Posterior vena cava (tissue), 2 donors: ENCODE measurements around the gene TMEM212. TPM values are rescaled to one million over a fixed set of nuclear protein-coding genes. Genes with fewer than 3 reads are reported as not detected.
A peak's percentile ranks its signal among the peaks of the same experiment; 100 is the strongest.

Experiments
- DNase-seq: peaks from one replicate; pipeline ENCODE4 v3.0.0-alpha.2; 2020; ENCODE audit warnings: low spot score
- intact Hi-C, 2 donors: fragments of 100-400 bp; cut with DNase I; formaldehyde crosslinking; loops; one replicate each; pipeline versions ENCODE4 v1.14.1 to v1.14.2; 2022 to 2023
- long read RNA-seq, 2 donors: library from polyadenylated mRNA; unstranded; transcript quantifications; one replicate each; pipeline ENCODE4 v2.0.0, GENCODE V29; 2020 to 2021
- total RNA-seq, 2 donors: library from RNA; stranded (reverse); fragmentation: NEBNext Ultra II Directional; extraction: Animal tissue kit (Norgen Biotek cat#: 25700); gene quantifications; one replicate each; pipeline ENCODE4 v1.2.1, GENCODE V29; 2021
- donor health status: DM: yes; HTN: yes; CAD: no.
- donor health status: DM: yes; HTN: yes; CAD: no.

Gene TMEM212
- not detected for total RNA-seq
- long read RNA-seq, donor 1 = 0 reads
- long read RNA-seq, donor 2 = 0 reads

- intact Hi-C loops = loop anchor here in 1 of 2 donors (5.0 kb wide), 1 partner anchor 1616 kb away; no protein-coding TSS in a partner anchor
- no peak for DNase-seq
Measured at GRCh38 chr3:171842864-171843518, at the start of gene TMEM212. Gene TMEM212 (plus strand): TSS chr3:171843349. CDS start chr3:171843384, 35 bp downstream.

GRCh38 chr3:171796625-171797264 lies 46.4 kb upstream of the TMEM212 start:
- DNase-seq = no peak
- intact Hi-C loops = no loop called here

GRCh38 chr3:171797265-171797679 lies 45.9 kb upstream of the TMEM212 start:
- intact Hi-C loops = no loop called here
- no peak for DNase-seq

GRCh38 chr3:171797873-171798272 lies 45.3 kb upstream of the TMEM212 start:
- intact Hi-C loops = no loop called here
- DNase-seq = no peak

GRCh38 chr3:171799501-171799900 lies 43.6 kb upstream of the TMEM212 start:
- no peak for DNase-seq
- intact Hi-C loops = no loop called here

- DNase-seq = no peak
Measured at GRCh38 chr3:171801738-171802589, 41.2 kb upstream of the TMEM212 start.

GRCh38 chr3:171802590-171802956 lies 40.6 kb upstream of the TMEM212 start:
- intact Hi-C loops = loop anchor here in 1 of 2 donors (10.0 kb wide), 1 partner anchor 242 kb away; no protein-coding TSS in a partner anchor
- DNase-seq = no peak

More at GRCh38 chr3:171801738-171802589, 41.2 kb upstream of the TMEM212 start:
- intact Hi-C loops = loop anchor here in 1 of 2 donors (10.0 kb wide), 1 partner anchor 243 kb away; no protein-coding TSS in a partner anchor

GRCh38 chr3:171803044-171803443 lies 40.1 kb upstream of the TMEM212 start:
- intact Hi-C loops = loop anchor here in 1 of 2 donors (10.0 kb wide), 1 partner anchor 242 kb away; no protein-coding TSS in a partner anchor
- no peak for DNase-seq

- no peak for DNase-seq
- intact Hi-C loops = loop anchor here in 1 of 2 donors (10.0 kb wide), 1 partner anchor 240 kb away; no protein-coding TSS in a partner anchor
Measured at GRCh38 chr3:171804618-171805389, 38.3 kb upstream of the TMEM212 start.

- intact Hi-C loops = loop anchor here in 1 of 2 donors (10.0 kb wide), 1 partner anchor 239 kb away; no protein-coding TSS in a partner anchor
- DNase-seq = no peak
Measured at GRCh38 chr3:171805687-171806086, 37.5 kb upstream of the TMEM212 start.

- intact Hi-C loops = loop anchor here in 1 of 2 donors (10.0 kb wide), 1 partner anchor 238 kb away; no protein-coding TSS in a partner anchor
Measured at GRCh38 chr3:171806200-171807128, 36.7 kb upstream of the TMEM212 start.

GRCh38 chr3:171807129-171807675 lies 35.9 kb upstream of the TMEM212 start:
- intact Hi-C loops = loop anchor here in 1 of 2 donors (10.0 kb wide), 1 partner anchor 238 kb away; no protein-coding TSS in a partner anchor
- no peak for DNase-seq

More at GRCh38 chr3:171806200-171807128, 36.7 kb upstream of the TMEM212 start:
- no peak for DNase-seq

GRCh38 chr3:171807806-171808205 lies 35.3 kb upstream of the TMEM212 start:
- intact Hi-C loops = loop anchor here in 1 of 2 donors (10.0 kb wide), 1 partner anchor 237 kb away; no protein-coding TSS in a partner anchor
- DNase-seq = no peak

GRCh38 chr3:171809611-171809860 lies 33.6 kb upstream of the TMEM212 start:
- intact Hi-C loops = loop anchor here in 1 of 2 donors (10.0 kb wide), 1 partner anchor 235 kb away; no protein-coding TSS in a partner anchor
- DNase-seq = no peak

- DNase-seq = peak; percentile 96
- intact Hi-C loops = loop anchor here in 1 of 2 donors (10.0 kb wide), 1 partner anchor 235 kb away; no protein-coding TSS in a partner anchor
Measured at GRCh38 chr3:171809861-171810628, 33.1 kb upstream of the TMEM212 start, which contains the start of gene PLD1. Gene PLD1 (minus strand): TSS chr3:171810483. CDS start chr3:171738051, 72,432 bp downstream.

- intact Hi-C loops = no loop called here
- no peak for DNase-seq
Measured at GRCh38 chr3:171810629-171811294, 32.4 kb upstream of the TMEM212 start.
